Upper lobe of left lung (tissue), 6 donors: ENCODE results near the gene CDKAL1. TPM values are rescaled to one million over a fixed set of nuclear protein-coding genes. Genes with fewer than 3 reads are reported as not detected.
A peak's percentile ranks its signal among the peaks of the same experiment; 100 is the strongest.
"Not testable (repeated sequence)": the region's sequence is repeated elsewhere in the genome, so short reads cannot be mapped to it uniquely, and the experiment has no call there.

ENCODE experiments used
- ATAC-seq, 2 donors: fragments of 200-7000 bp; cut with Tn5 transposase; one replicate each; pipeline ENCODE4 v1.9.1; 2022; ENCODE audit warnings: mild to moderate bottlenecking in 2 of 2, moderate library complexity in 2 of 2; ENCODE audit not compliant: low FRiP score in 2 of 2
- DNase-seq, 2 donors: peaks; one replicate each; pipeline ENCODE4 v3.0.0-alpha.2; 2019 to 2020
- H3K27ac ChIP-seq, 4 donors: fragments of 200-600 bp; sonication (generic); one replicate each; pipeline ENCODE4 v1.5.1; 2016 to 2019
- H3K27me3 ChIP-seq, 4 donors: fragments of 200-600 bp; sonication (generic); one replicate each; pipeline ENCODE4 v1.5.1; 2017 to 2019
- H3K36me3 ChIP-seq, 4 donors: fragments of 200-600 bp; sonication (generic); one replicate each; pipeline ENCODE4 v1.5.1; 2016 to 2019
- H3K4me1 ChIP-seq, 4 donors: fragments of 200-600 bp; sonication (generic); one replicate each; pipeline ENCODE4 v1.5.1; 2018 to 2019
- H3K4me3 ChIP-seq, 4 donors: fragments of 200-600 bp; sonication (generic); one replicate each; pipeline ENCODE4 v1.5.1; 2017 to 2019; ENCODE audit warnings: mild to moderate bottlenecking in 2 of 4, moderate library complexity in 1 of 4
- H3K9me3 ChIP-seq, 4 donors: fragments of 200-600 bp; sonication (generic); one replicate each; pipeline ENCODE4 v1.5.1; 2018 to 2019
- EP300 ChIP-seq, 4 donors: sonication (generic); formaldehyde crosslinking; IDR thresholded peaks; one replicate each; pipeline ENCODE4 v1.5.1; 2017; ENCODE audit warnings: antibody characterized with exemption in 4 of 4, control low read depth in 2 of 4
- POLR2A ChIP-seq, 4 donors: fragments of 450-650 bp; IDR thresholded peaks; one replicate each; pipeline ENCODE4 v1.5.1; 2016 to 2017; ENCODE audit warnings: antibody characterized with exemption in 4 of 4, mild to moderate bottlenecking in 2 of 4
- POLR2AphosphoS5 ChIP-seq, 2 donors: sonication (generic); formaldehyde crosslinking; IDR thresholded peaks; one replicate each; pipeline ENCODE4 v1.5.1; 2017; ENCODE audit warnings: antibody characterized with exemption in 2 of 2
- WGBS, 2 donors: methylation state at CpG; one replicate each; pipeline ENCODE4 v1.1.5; 2017 to 2018; 5-methylcytosine and 5-hydroxymethylcytosine counted together
- total RNA-seq, 6 donors: library from RNA; depleted of rRNA in 4 of 6; stranded (reverse); fragments of >200 nt in 4 of 6; gene quantifications; one replicate each; pipeline versions ENCODE4 v1.1.0 to v1.2.1, GENCODE V29; 2016 to 2021
- TF ChIP-seq, protein P1 (sequence below), 6 experiments: fragments of 450-650 bp in 4 of 6; fragments of 200-600 bp in 2 of 6; sonication (generic) in 2 of 6; IDR thresholded peaks; one replicate each; pipeline ENCODE4 v1.5.1; 2016 to 2019; ENCODE audit warnings: antibody characterized with exemption in 6 of 6
- donor health status: DM: no; HTN: no; CAD: no; lungs with moderate emphysema.
- donor health status: DM: no; HTN: yes; CAD: no; lungs with severe emphysema.

CDKAL1 gene
- total RNA-seq, 6 donors from 2014 or later, result 9.4 to 22.6 (median 13.8) TPM

DNA sequence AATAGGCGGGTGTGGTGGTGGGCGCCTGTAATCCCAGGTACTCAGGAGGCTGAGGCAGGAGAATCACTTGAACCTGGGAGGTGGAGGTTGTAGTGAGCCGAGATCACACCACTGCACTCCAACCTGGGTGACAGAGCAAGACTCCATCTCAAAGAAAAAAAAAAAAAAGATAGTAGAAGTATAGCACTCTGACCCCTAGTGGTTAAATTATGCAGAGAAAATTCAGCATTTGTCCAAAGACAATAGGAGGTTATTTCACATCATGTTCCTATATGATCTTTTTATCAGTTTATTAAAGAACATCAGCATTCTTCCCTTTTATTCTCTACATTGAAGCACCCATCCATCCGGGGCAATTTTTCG lies 5.2 kb upstream of the CDKAL1 start:
- H3K27me3 ChIP-seq, H3K9me3 ChIP-seq, H3K27ac ChIP-seq, H3K36me3 ChIP-seq, H3K4me3 ChIP-seq, DNase-seq: not testable (repeated sequence)
- peaks cover 0 to 15% (median 5%) of the 10 kb centered on the region in 4 donors for H3K4me1 ChIP-seq
- 24 to 36% methylated on average over 5 of the region's 5 CpGs for WGBS, 2 donors
- TF ChIP-seq, protein P1, sequence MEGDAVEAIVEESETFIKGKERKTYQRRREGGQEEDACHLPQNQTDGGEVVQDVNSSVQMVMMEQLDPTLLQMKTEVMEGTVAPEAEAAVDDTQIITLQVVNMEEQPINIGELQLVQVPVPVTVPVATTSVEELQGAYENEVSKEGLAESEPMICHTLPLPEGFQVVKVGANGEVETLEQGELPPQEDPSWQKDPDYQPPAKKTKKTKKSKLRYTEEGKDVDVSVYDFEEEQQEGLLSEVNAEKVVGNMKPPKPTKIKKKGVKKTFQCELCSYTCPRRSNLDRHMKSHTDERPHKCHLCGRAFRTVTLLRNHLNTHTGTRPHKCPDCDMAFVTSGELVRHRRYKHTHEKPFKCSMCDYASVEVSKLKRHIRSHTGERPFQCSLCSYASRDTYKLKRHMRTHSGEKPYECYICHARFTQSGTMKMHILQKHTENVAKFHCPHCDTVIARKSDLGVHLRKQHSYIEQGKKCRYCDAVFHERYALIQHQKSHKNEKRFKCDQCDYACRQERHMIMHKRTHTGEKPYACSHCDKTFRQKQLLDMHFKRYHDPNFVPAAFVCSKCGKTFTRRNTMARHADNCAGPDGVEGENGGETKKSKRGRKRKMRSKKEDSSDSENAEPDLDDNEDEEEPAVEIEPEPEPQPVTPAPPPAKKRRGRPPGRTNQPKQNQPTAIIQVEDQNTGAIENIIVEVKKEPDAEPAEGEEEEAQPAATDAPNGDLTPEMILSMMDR (IDR thresholded peaks at IDR 0.05), result peak in 5 of 6 experiments; percentile 37 to 57 (median 50)
- ATAC-seq, result peak; percentile 79 to 92

DNA sequence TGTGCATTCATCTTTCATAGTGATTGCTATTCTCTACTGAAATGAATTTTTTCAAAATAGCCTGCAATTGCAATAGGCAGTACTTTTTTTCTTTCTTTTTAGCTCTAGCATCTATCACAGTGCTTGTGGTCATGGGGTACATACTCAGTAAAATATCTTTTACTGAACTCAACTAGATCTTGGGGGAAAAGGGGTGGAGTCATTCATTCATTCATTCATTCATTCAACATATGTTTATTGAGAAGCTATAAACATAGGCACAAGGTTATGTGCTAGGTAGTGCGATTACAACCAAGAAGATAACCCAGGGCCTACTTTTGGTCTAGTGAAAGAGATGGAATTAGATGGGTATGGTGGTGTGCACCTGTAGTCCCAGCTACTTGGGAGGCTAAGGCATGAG lies 1.4 kb upstream of the CDKAL1 start:
- no peak for DNase-seq
- Histone ChIP-seq H3K4me1 (peaks cover 8 to 30% (median 15%) of the 10 kb centered on the region in 4 donors), H3K27ac (no peak overlapping the region), H3K4me3 (no peak overlapping the region), H3K36me3 (peaks cover 0 to 4% (median 0%) of the 10 kb centered on the region in 4 donors), H3K9me3 (no peaks in the 10 kb centered on the region), H3K27me3 (no peaks in the 10 kb centered on the region)
- no peak for TF ChIP-seq POLR2A (IDR thresholded peaks at IDR 0.05)
- no peak for TF ChIP-seq EP300 (IDR thresholded peaks at IDR 0.05)
- no peak for TF ChIP-seq POLR2AphosphoS5 (IDR thresholded peaks at IDR 0.05)
- TF ChIP-seq, protein P1 (IDR thresholded peaks at IDR 0.05), result no peak
- no peak for ATAC-seq
- WGBS, 2 donors, result 92 to 100% methylated on average over 1 of the region's 1 CpG

DNA sequence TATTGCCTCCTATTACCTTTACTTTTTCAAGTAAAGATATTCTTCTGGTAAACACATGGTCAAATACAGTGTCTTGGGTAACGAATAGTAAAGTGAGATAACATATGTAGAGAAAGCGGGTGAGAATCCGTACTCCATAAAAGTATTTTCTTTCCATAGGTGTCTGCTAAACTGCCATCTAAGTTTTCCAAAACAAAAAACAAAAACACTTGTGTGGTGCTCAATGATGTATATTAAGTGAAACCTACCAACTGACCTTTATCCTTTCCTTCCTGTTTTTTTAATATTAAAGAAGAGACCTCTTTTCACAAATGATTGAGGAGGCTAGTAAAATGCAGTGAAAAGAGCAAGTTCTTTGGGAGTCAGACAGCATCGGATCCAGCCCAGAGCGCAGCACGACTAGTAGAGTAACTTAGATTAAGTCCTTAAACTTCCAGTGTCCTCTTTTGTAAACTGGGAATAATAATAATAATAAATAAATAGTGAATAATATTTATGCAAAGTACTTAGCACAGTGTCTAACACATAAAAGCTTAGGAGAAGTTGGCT lies 437 bp upstream of the CDKAL1 start:
- 49 to 51% methylated on average over 6 of the region's 6 CpGs for WGBS, 2 donors
- no peaks in the 10 kb centered on the region for H3K9me3 ChIP-seq
- TF ChIP-seq POLR2A (IDR thresholded peaks at IDR 0.05), result no peak
- TF ChIP-seq EP300 (IDR thresholded peaks at IDR 0.05), result no peak
- TF ChIP-seq POLR2AphosphoS5 (IDR thresholded peaks at IDR 0.05), result no peak
- TF ChIP-seq, protein P1 (IDR thresholded peaks at IDR 0.05), result no peak
- DNase-seq (no peak), ATAC-seq (no peak)
- peak overlapping the region in 3 of 4 donors; percentile 57 to 81 (median 69) for H3K4me3 ChIP-seq
- H3K27me3 ChIP-seq, result no peaks in the 10 kb centered on the region
- H3K36me3 ChIP-seq, result peaks cover 0 to 4% (median 2%) of the 10 kb centered on the region in 4 donors
- H3K4me1 ChIP-seq, result peaks cover 8 to 21% (median 11%) of the 10 kb centered on the region in 4 donors
- peak overlapping the region; percentile 75 to 85 (median 82) for H3K27ac ChIP-seq

DNA sequence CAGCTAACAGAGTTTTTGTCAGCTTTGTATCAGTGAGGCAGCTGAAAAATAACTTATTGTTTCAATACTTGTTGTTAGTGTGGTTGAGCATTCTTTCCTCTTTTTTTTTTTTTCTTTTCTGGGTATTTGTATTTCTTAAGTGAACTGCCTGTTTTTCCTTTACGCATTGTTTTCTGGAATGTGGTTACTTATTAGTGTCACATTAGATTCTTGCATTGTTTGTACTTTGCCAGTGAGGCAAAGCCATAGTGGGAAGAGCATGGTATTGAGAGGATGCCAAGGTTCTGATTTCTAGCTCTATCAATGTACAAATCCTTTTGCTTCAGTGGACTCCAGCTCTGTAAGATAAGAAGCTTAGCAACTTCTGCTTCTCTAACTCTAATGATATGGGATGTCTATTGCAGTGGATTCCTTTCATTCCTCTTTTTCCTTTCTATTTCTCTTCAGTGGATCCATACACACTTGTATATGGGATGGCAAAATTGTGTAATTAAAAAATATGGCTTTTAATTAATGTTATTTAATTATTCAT lies 3.9 kb downstream of the CDKAL1 start:
- 90 to 100% methylated on average over 1 of the region's 1 CpG for WGBS, 2 donors
- Histone ChIP-seq H3K27me3 (no peaks in the 10 kb centered on the region), H3K36me3 (peaks cover 0 to 14% (median 7%) of the 10 kb centered on the region in 4 donors), H3K4me1 (peaks cover 14 to 30% (median 15%) of the 10 kb centered on the region in 4 donors), H3K4me3 (no peak overlapping the region), H3K9me3 (no peaks in the 10 kb centered on the region), H3K27ac (no peak overlapping the region)
- TF ChIP-seq EP300 (IDR thresholded peaks at IDR 0.05), result no peak
- TF ChIP-seq POLR2AphosphoS5 (IDR thresholded peaks at IDR 0.05), result no peak
- TF ChIP-seq, protein P1 (IDR thresholded peaks at IDR 0.05), result no peak
- no peak for TF ChIP-seq POLR2A (IDR thresholded peaks at IDR 0.05)
- no peak for ATAC-seq
- DNase-seq, result no peak

DNA sequence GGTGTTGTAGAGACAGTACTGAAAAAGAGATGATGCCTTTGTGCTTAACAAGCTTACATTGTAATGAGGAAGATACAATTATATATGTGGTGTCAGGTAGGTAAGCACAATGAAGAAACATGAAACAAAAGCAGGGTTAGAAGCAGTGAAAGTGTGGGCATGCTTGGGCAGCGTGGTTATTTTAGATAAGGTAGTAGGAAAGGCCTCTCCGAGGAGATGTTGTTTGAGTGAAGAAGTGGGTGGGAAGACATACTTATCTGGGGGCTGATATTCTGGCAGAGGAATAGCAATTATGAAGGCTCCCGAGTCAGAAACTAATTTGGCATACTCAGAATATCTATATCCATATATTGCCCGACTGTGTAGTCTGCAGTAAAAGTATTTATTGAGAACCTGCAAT lies 4.7 kb downstream of the CDKAL1 start:
- WGBS, 2 donors, result 64 to 72% methylated on average over 4 of the region's 4 CpGs

More for the DNA sequence above, 4.7 kb downstream of the CDKAL1 start:
- peaks cover 0 to 14% (median 7%) of the 10 kb centered on the region in 4 donors for H3K36me3 ChIP-seq
- TF ChIP-seq, protein P1 (IDR thresholded peaks at IDR 0.05), result no peak
- no peak for TF ChIP-seq POLR2A (IDR thresholded peaks at IDR 0.05)
- no peak for TF ChIP-seq POLR2AphosphoS5 (IDR thresholded peaks at IDR 0.05)
- no peak for TF ChIP-seq EP300 (IDR thresholded peaks at IDR 0.05)
- H3K27me3 ChIP-seq, result no peaks in the 10 kb centered on the region
- no peak overlapping the region for H3K4me3 ChIP-seq
- no peaks in the 10 kb centered on the region for H3K9me3 ChIP-seq
- peaks cover 16 to 29% (median 17%) of the 10 kb centered on the region in 4 donors for H3K4me1 ChIP-seq
- ATAC-seq, result no peak
- no peak for DNase-seq
- no peak overlapping the region for H3K27ac ChIP-seq
